HG03159 (cell line): ENCODE results near the gene TUBB1.
"Not testable (repeated sequence)": the region's sequence is repeated elsewhere in the genome, so short reads cannot be mapped to it uniquely, and the experiment has no call there.

ENCODE experiments used
- ATAC-seq: cut with Tn5 transposase; IDR thresholded peaks from one replicate; pipeline ENCODE4 v1.9.1; 2021; ENCODE audit warnings: mild to moderate bottlenecking, moderate library complexity; ENCODE audit not compliant: unreplicated experiment

The TUBB1 gene

GRCh38 chr20:59005523-59006166 is 13.6 kb upstream of the TUBB1 start:
- no peak for ATAC-seq

- ATAC-seq: no peak
Measured at GRCh38 chr20:59006167-59006863, 12.9 kb upstream of the TUBB1 start.

GRCh38 chr20:59006864-59007664 is 12.2 kb upstream of the TUBB1 start, which contains the start of gene CTSZ:
Gene CTSZ (minus strand): TSS chr20:59007254. CDS start chr20:59007128, 126 bp downstream.
- ATAC-seq: no peak

GRCh38 chr20:59007665-59008511 is 11.3 kb upstream of the TUBB1 start:
- peak; percentile 35 for ATAC-seq

- no peak for ATAC-seq
Measured at GRCh38 chr20:59008715-59009336, 10.4 kb upstream of the TUBB1 start.

- ATAC-seq: no peak
Measured at GRCh38 chr20:59010321-59010994, 8.8 kb upstream of the TUBB1 start.

- ATAC-seq: no peak
Measured at GRCh38 chr20:59010995-59011873, 8.0 kb upstream of the TUBB1 start.

GRCh38 chr20:59011874-59012157 is 7.4 kb upstream of the TUBB1 start:
- ATAC-seq: not testable (repeated sequence)

- ATAC-seq: no peak
Measured at GRCh38 chr20:59013031-59013951, 5.9 kb upstream of the TUBB1 start.

- no peak for ATAC-seq
Measured at GRCh38 chr20:59013959-59014608, 5.1 kb upstream of the TUBB1 start.

- no peak for ATAC-seq
Measured at GRCh38 chr20:59014680-59015389, 4.4 kb upstream of the TUBB1 start.

- no peak for ATAC-seq
Measured at GRCh38 chr20:59015411-59015810, 3.8 kb upstream of the TUBB1 start.

- ATAC-seq: no peak
Measured at GRCh38 chr20:59015812-59016711, 3.2 kb upstream of the TUBB1 start.

GRCh38 chr20:59016795-59017492 is 2.3 kb upstream of the TUBB1 start:
- no peak for ATAC-seq
